CD4-positive, CD25-positive, alpha-beta regulatory T cell (primary cell): Measurements from ENCODE around the gene WNT8A. TPM values are rescaled to one million over a fixed set of nuclear protein-coding genes. Genes with fewer than 3 reads are reported as not detected.
A peak's percentile ranks its signal among the peaks of the same experiment; 100 is the strongest.
"Not testable (repeated sequence)": the region's sequence is repeated elsewhere in the genome, so short reads cannot be mapped to it uniquely, and the experiment has no call there.

Experiments
- ATAC-seq, 2 donors: fragments of 150-1000 bp; cut with Tn5 transposase; one replicate each; pipeline ENCODE4 v1.10.0; 2021; ENCODE audit warnings: low read depth in 2 of 2, moderate number of reproducible peaks in 2 of 2, moderate library complexity in 1 of 2
- DNase-seq, 3 donors: peaks; one replicate each; pipeline versions ENCODE4 v3.0.0 to v3.0.0-alpha.2; 2012 to 2022; ENCODE audit warnings: mixed read lengths in 1 of 3
- H3K27ac ChIP-seq: one replicate; pipeline ENCODE4 v1.7.0; 2013; ENCODE audit warnings: mild to moderate bottlenecking, low read length; ENCODE audit not compliant: insufficient read depth, poor library complexity, severe bottlenecking
- H3K27me3 ChIP-seq: one replicate; pipeline ENCODE4 v1.7.0; 2013; ENCODE audit warnings: low read length; ENCODE audit not compliant: control insufficient read depth, insufficient read depth
- H3K36me3 ChIP-seq: one replicate; pipeline ENCODE4 v1.7.0; 2013; ENCODE audit warnings: mild to moderate bottlenecking, low read length, moderate library complexity; ENCODE audit not compliant: control insufficient read depth, insufficient read depth
- H3K4me1 ChIP-seq: 2 replicates; pipeline ENCODE4 v1.7.0; 2013; ENCODE audit warnings: mild to moderate bottlenecking, low read length; ENCODE audit not compliant: insufficient read depth, control insufficient read depth, poor library complexity, severe bottlenecking
- H3K4me3 ChIP-seq: one replicate; pipeline ENCODE4 v1.7.0; 2013; ENCODE audit warnings: low read depth, mild to moderate bottlenecking, low read length, moderate library complexity
- H3K9me3 ChIP-seq, 2 experiments: 1 replicate in 1 of 2; 2 replicates in 1 of 2; pipeline ENCODE4 v1.7.0; 2013; ENCODE audit warnings: low read length in 2 of 2, mild to moderate bottlenecking in 1 of 2, moderate library complexity in 1 of 2; ENCODE audit not compliant: control insufficient read depth in 2 of 2
- H3K27ac Mint-ChIP-seq, 3 donors: one replicate each; pipeline ENCODE4 v1.8.0; 2020 to 2022; ENCODE audit warnings: mild to moderate bottlenecking in 3 of 3, mixed read lengths in 3 of 3, moderate library complexity in 2 of 3
- H3K27me3 Mint-ChIP-seq: one replicate; pipeline ENCODE4 v1.8.0; 2022; ENCODE audit warnings: mild to moderate bottlenecking, mixed read lengths
- H3K36me3 Mint-ChIP-seq: one replicate; pipeline ENCODE4 v1.8.0; 2020; ENCODE audit warnings: mixed read lengths
- H3K4me1 Mint-ChIP-seq, 4 donors: one replicate each; pipeline ENCODE4 v1.8.0; 2020 to 2022; ENCODE audit warnings: mixed read lengths in 4 of 4, mild to moderate bottlenecking in 1 of 4
- H3K4me3 Mint-ChIP-seq, 4 donors: one replicate each; pipeline ENCODE4 v1.8.0; 2020 to 2022; ENCODE audit warnings: mild to moderate bottlenecking in 4 of 4, mixed read lengths in 4 of 4, moderate library complexity in 3 of 4
- H3K9me3 Mint-ChIP-seq, 7 donors: one replicate each; pipeline ENCODE4 v1.8.0; 2020 to 2022; ENCODE audit warnings: mixed read lengths in 7 of 7, mild to moderate bottlenecking in 3 of 7, moderate library complexity in 2 of 7
- polyA plus RNA-seq, 4 donors: library from polyadenylated mRNA; unstranded; fragments of 300-500 nt; fragmentation: Illumina TruSeq; gene quantifications; one replicate each; pipeline ENCODE4 v1.2.3, GENCODE V29; 2021
- total RNA-seq: library from RNA; stranded (reverse); gene quantifications from one replicate; pipeline ENCODE4 v1.2.3, GENCODE V29; 2022

Gene WNT8A
- total and polyA plus RNA-seq, 5 donors from 2014 or later: not detected

DNA sequence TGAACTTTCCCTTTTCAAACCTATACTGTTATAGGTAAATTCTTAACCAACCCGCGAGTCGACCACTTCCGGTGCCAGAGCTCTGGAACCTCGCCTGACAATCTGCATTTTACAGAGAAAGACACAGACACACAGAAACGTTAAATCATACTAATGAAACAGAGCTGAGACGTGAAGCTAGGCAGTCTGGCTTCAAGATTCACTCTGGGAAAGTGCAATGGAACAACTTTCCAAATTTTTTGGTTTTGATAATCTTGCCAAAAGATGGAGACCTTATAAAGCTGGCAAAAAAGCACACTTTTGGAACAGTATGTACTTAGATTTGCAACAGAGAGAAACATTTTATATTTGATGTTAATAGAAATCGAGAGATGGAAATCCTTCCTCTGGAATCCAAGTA, 15.9 kb upstream of the WNT8A start:
- Mint-ChIP-seq H3K36me3 (no peaks in the 10 kb centered on the region), H3K9me3 (no peaks in the 10 kb centered on the region), H3K4me1 (peaks cover 0 to 5% (median 3%) of the 10 kb centered on the region in 4 donors), H3K27me3 (no peaks in the 10 kb centered on the region), H3K4me3 (no peak overlapping the region), H3K27ac (peak overlapping the region in 1 of 3 donors; percentile 17)
- Histone ChIP-seq H3K4me1 (no peaks in the 10 kb centered on the region), H3K9me3 (no peaks in the 10 kb centered on the region), H3K27me3 (no peaks in the 10 kb centered on the region), H3K27ac (no peak overlapping the region), H3K36me3 (no peaks in the 10 kb centered on the region), H3K4me3 (no peak overlapping the region)
- ATAC-seq (no peak), DNase-seq (no peak)

DNA sequence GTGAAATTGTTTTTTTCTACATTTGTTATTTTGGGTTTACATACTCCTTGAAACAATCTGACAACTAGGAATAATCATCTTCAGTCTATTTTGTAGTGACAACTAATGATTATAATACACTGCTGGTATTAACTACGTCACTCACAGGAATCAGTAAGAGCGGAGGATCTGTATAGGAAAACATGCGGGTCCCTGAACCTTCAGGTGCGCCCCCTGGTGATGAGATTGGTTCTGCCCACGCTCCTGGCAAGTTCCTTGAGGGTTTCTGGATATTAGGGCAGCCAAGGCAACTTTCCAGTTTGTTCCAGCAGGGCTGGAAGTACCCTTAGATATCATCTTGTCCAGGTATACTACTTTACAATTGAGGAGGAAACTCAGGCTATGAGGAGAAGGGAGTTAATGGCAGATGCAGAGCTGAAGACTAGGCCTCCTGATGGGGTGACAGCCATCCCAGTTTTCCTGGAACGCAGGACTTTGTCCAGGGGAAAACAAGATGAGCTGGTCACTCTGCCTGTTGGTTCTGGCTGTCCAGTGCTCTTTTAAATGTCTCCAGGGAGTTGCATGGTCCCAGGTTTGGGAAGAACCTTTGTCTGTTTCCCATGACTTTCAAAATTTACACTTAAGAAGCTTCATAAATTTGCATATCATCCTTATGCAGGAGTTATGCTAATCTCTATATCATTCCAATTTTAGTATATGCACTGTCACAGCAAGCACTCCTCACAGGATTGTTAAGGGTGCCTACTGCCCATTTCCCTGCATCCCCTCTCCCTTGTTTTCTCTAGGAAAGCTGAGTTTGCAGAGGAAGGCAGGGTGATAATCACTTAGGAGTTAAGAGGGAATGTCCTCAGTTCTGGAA, 14.9 kb upstream of the WNT8A start:
- Histone ChIP-seq H3K27me3 (no peaks in the 10 kb centered on the region), H3K36me3 (no peaks in the 10 kb centered on the region), H3K4me3 (no peak overlapping the region), H3K4me1 (no peaks in the 10 kb centered on the region), H3K27ac (no peak overlapping the region), H3K9me3 (no peaks in the 10 kb centered on the region)
- Mint-ChIP-seq H3K4me3 (no peak overlapping the region), H3K36me3 (no peaks in the 10 kb centered on the region), H3K27ac (peak overlapping the region in 1 of 3 donors; percentile 45), H3K9me3 (no peaks in the 10 kb centered on the region), H3K4me1 (peaks cover 0 to 5% (median 3%) of the 10 kb centered on the region in 4 donors), H3K27me3 (no peaks in the 10 kb centered on the region)
- ATAC-seq: peak in 1 of 2 donors; percentile 68
- DNase-seq: peak; percentile 48 to 76 (median 52)

- not testable (repeated sequence) for H3K27me3 ChIP-seq, DNase-seq, H3K36me3 Mint-ChIP-seq, H3K27ac Mint-ChIP-seq, H3K36me3 ChIP-seq, H3K9me3 ChIP-seq, H3K4me1 ChIP-seq, H3K4me3 ChIP-seq, H3K4me3 Mint-ChIP-seq, ATAC-seq, H3K4me1 Mint-ChIP-seq, H3K27me3 Mint-ChIP-seq, H3K9me3 Mint-ChIP-seq, H3K27ac ChIP-seq
Measured at GRCh38 chr5:138070026-138070425, 13.8 kb upstream of the WNT8A start.

DNA sequence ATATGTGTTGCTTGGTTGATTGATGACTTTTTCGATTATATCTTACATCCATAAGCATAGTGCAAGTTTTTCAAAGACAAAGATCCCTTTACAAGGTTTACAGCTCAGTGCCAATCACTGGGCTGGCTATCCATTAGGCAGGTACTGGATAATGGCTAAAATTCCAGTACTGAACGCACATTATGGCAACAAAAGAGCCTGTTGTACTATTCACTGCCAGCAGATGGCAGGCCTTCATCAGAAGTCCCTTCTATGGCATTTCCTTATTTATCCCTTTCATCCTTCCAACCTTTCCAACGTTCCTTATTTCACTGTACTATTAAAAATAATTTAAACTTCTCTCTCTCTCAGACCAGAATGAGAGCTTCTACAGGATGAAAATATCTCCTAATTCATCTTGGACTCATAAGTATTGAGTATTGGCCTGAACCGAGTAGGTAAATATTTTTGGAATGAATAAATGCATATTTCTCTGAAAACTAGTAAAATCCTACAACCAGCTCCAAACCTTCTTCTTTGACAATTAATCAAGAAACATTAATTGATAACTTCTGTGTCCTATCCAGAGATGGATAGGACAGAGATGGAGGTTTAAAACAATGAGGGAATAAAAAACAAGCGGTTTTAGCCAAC, 6.7 kb upstream of the WNT8A start:
- Histone ChIP-seq H3K27me3 (no peaks in the 10 kb centered on the region), H3K27ac (no peak overlapping the region), H3K4me3 (no peak overlapping the region), H3K36me3 (no peaks in the 10 kb centered on the region), H3K4me1 (peaks cover 12% of the 10 kb centered on the region), H3K9me3 (no peaks in the 10 kb centered on the region)
- peak overlapping the region in 1 of 3 donors; percentile 29 for H3K27ac Mint-ChIP-seq
- H3K9me3 Mint-ChIP-seq: no peaks in the 10 kb centered on the region
- peaks cover 7% of the 10 kb centered on the region for H3K27me3 Mint-ChIP-seq
- no peak overlapping the region for H3K4me3 Mint-ChIP-seq
- ATAC-seq: no peak
- no peaks in the 10 kb centered on the region for H3K36me3 Mint-ChIP-seq
- DNase-seq: peak; percentile 31 to 60 (median 39)
- H3K4me1 Mint-ChIP-seq: peaks cover 3 to 17% (median 8%) of the 10 kb centered on the region in 4 donors

GRCh38 chr5:138078006-138078643, 5.7 kb upstream of the WNT8A start:
- Mint-ChIP-seq H3K4me1 (peaks cover 3 to 17% (median 8%) of the 10 kb centered on the region in 4 donors), H3K27ac (no peak overlapping the region), H3K36me3 (no peaks in the 10 kb centered on the region), H3K9me3 (no peaks in the 10 kb centered on the region), H3K27me3 (peaks cover 7% of the 10 kb centered on the region), H3K4me3 (no peak overlapping the region)
- no peaks in the 10 kb centered on the region for H3K27me3 ChIP-seq
- DNase-seq (no peak), ATAC-seq (no peak)
- no peaks in the 10 kb centered on the region for H3K36me3 ChIP-seq
- no peak overlapping the region for H3K27ac ChIP-seq
- no peaks in the 10 kb centered on the region for H3K9me3 ChIP-seq
- H3K4me3 ChIP-seq: no peak overlapping the region
- peaks cover 12% of the 10 kb centered on the region for H3K4me1 ChIP-seq

- Mint-ChIP-seq H3K36me3 (no peaks in the 10 kb centered on the region), H3K27ac (peak overlapping the region in 1 of 3 donors; percentile 74), H3K27me3 (peaks cover 12% of the 10 kb centered on the region), H3K4me1 (peaks cover 3 to 17% (median 8%) of the 10 kb centered on the region in 4 donors), H3K9me3 (no peaks in the 10 kb centered on the region), H3K4me3 (peak overlapping the region in 2 of 4 donors; percentile 65 to 83)
- DNase-seq: no peak
- Histone ChIP-seq H3K4me3 (no peak overlapping the region), H3K36me3 (no peaks in the 10 kb centered on the region), H3K27ac (no peak overlapping the region), H3K9me3 (no peaks in the 10 kb centered on the region), H3K27me3 (no peaks in the 10 kb centered on the region), H3K4me1 (peaks cover 12% of the 10 kb centered on the region)
- no peak for ATAC-seq
Measured at GRCh38 chr5:138082033-138082432, 1.8 kb upstream of the WNT8A start.

- H3K4me3 Mint-ChIP-seq: no peak overlapping the region
- Histone ChIP-seq H3K27ac (no peak overlapping the region), H3K9me3 (no peaks in the 10 kb centered on the region), H3K4me3 (no peak overlapping the region), H3K4me1 (no peaks in the 10 kb centered on the region), H3K27me3 (peaks cover 3% of the 10 kb centered on the region), H3K36me3 (no peaks in the 10 kb centered on the region)
- H3K27me3 Mint-ChIP-seq: peaks cover 34% of the 10 kb centered on the region
- H3K27ac Mint-ChIP-seq: no peak overlapping the region
- H3K4me1 Mint-ChIP-seq: peaks cover 0 to 20% (median 2%) of the 10 kb centered on the region in 4 donors
- ATAC-seq (no peak), DNase-seq (no peak)
- no peaks in the 10 kb centered on the region for H3K36me3 Mint-ChIP-seq
- no peaks in the 10 kb centered on the region for H3K9me3 Mint-ChIP-seq
Measured at GRCh38 chr5:138091685-138092084, 7.9 kb downstream of the WNT8A start.
